ENCODE results near the gene CTIF.

The CTIF gene

DNA sequence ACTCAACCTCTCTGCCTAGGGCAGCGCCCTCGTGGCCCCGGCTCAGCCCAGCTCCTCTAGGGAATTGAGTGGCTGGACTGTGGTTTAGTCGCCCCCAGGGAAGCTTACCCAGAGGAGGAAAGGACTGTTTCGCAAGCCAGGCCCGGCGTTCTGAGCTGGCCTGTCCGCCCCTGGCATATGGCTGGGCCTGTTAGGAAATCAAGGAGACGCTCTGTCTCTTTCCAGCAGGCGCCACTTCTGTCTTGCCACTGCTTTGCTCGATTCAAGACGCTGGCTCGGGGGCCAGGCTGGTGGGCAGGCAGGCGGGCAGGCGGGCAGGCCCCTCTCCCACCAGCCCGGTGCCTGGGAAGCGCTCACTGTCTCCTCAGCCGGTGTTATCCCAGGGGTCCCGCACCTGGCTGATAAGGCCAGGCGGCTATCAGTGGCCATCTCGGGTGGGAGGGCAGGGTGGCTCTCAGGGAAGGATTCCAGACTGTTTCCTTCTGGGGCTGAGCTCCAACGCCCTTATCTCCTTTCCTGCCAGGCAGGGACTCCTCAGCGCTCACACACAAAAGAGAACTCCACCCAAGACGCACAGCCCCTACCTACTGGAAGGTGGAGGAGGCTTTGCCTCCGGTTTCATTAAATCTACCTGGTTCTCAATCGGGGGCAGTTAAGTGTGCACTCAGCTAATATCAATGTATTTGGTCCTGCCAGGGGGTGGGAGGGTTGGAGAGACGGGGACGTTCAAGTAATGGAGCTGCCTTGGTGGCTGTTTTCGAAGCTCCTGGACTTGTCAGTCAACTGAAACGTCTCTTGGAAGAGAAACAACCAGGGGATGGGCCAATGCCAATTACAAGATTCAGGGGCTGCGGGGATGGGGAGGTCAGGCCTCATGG is 302.8 kb downstream of the CTIF start:
- no peak for DNase-seq (ENCODE audit: low read depth)
- H3K4me3 ChIP-seq (ENCODE audit: low read depth, low read length) = no peak overlapping the region
- TF ChIP-seq, protein P1, sequence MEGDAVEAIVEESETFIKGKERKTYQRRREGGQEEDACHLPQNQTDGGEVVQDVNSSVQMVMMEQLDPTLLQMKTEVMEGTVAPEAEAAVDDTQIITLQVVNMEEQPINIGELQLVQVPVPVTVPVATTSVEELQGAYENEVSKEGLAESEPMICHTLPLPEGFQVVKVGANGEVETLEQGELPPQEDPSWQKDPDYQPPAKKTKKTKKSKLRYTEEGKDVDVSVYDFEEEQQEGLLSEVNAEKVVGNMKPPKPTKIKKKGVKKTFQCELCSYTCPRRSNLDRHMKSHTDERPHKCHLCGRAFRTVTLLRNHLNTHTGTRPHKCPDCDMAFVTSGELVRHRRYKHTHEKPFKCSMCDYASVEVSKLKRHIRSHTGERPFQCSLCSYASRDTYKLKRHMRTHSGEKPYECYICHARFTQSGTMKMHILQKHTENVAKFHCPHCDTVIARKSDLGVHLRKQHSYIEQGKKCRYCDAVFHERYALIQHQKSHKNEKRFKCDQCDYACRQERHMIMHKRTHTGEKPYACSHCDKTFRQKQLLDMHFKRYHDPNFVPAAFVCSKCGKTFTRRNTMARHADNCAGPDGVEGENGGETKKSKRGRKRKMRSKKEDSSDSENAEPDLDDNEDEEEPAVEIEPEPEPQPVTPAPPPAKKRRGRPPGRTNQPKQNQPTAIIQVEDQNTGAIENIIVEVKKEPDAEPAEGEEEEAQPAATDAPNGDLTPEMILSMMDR (IDR thresholded peaks at IDR 0.05; ENCODE audit: control insufficient read depth, extremely low read depth, insufficient read depth) = no peak

DNA sequence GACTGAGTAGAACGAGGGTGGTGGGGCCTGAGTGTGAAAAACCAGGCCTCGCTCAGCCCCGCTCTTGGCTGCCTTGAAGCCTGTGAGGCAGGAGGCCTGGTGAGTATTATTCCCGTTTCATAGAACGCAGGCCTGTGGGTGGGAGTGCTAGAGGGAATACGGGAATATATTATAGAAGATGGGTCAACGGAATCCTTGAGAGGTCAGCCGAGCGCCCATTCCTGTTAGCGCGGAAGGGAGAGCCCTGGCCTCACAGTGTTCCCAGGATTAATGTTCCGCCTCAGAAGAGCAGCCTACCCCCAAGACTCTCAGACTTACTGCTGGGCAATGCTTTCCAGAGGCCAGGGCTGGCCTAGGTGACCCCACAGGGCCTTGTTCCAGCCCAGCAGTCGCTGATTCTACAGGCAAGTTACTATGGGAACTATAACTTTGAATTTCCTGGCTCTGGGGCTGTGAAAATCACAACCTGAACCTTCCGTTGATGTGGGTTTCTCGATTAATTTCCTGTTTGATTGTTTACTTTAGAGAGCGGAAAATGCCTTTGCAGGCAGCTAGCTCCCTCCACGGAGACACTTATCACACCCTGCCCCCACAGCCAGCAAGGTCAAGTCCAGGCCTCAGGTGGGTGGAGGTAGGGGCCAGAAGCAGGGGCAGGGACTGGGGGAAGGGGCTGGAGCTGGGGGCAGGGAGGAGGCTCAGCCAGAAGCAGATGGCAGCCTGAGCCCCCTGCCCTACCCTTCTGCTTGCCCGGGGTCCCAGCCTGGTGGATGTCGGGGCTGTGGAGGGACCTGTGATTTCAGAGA is 303.6 kb downstream of the CTIF start:
- H3K4me3 ChIP-seq (ENCODE audit: low read depth, low read length) = no peak overlapping the region

DNA sequence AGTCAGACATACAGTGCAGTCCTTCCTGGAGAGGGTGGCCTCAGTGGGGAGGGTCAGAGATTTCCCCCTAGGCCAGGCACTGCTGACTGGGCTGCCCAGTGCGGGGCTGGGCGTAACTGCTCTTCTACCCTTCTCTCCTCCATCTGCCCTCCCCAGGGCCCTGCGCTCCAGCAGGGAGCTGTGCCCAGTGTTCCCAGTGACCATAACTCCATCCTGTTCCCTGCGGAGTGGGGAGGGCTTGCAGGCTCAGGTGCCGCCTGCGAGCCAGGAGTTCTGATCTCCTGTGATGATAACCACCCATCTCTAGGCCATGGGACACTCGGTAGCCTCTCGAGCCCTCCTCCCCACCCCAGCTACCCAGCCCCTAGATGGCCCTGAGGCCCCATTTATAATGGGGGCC is 304.3 kb downstream of the CTIF start:
- no peak overlapping the region for H3K4me3 ChIP-seq (ENCODE audit: low read depth, low read length)
- DNase-seq (ENCODE audit: low read depth) = no peak
- TF ChIP-seq, protein P1 (IDR thresholded peaks at IDR 0.05; ENCODE audit: control insufficient read depth, extremely low read depth, insufficient read depth) = no peak

More for the DNA sequence above, 303.6 kb downstream of the CTIF start:
- DNase-seq (ENCODE audit: low read depth) = peak; percentile 21
- TF ChIP-seq, protein P1 (IDR thresholded peaks at IDR 0.05; ENCODE audit: control insufficient read depth, extremely low read depth, insufficient read depth) = no peak

DNA sequence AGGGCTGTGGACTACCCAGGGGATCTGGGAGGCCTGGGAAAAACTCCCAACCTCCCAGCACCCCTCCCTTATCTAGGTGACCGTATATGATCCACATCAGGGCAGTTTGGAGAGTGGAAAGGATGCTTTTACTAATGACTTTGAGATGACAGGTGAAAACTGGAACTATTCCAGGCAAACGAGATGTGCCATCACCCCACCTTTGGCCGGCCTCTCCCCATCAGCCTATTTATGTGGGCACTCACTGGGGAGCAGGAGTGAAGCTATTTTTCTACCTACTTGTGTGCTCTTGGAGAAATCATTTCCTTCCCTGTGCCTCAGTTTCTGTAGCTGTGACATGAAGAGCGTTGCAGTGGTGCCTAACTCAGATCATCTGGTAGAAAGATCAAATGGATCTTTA is 304.8 kb downstream of the CTIF start:
- no peak for DNase-seq (ENCODE audit: low read depth)
- H3K4me3 ChIP-seq (ENCODE audit: low read depth, low read length) = no peak overlapping the region
- TF ChIP-seq, protein P1 (IDR thresholded peaks at IDR 0.05; ENCODE audit: control insufficient read depth, extremely low read depth, insufficient read depth) = no peak

DNA sequence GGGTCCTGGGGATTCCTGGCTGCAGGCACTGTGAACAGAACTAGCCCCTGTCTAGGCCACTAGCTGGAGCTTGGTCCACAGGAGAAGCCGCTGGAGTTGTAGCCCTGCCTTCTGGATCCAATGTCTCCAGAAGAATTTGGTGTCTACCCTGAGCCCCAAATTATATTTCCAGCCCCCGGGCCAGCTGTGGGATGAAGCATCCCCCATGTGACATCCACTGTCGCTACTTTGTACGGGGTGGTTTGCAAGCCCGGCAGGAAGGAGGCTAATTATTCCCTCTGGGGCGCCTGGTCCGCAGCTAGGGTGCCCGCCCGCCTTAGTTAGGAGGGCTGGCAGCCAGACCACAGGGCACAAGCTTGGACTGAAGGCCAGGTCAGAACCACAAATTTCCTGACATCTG is 305.4 kb downstream of the CTIF start:
- TF ChIP-seq, protein P1 (IDR thresholded peaks at IDR 0.05; ENCODE audit: control insufficient read depth, extremely low read depth, insufficient read depth) = no peak
- H3K4me3 ChIP-seq (ENCODE audit: low read depth, low read length) = no peak overlapping the region
- no peak for DNase-seq (ENCODE audit: low read depth)

DNA sequence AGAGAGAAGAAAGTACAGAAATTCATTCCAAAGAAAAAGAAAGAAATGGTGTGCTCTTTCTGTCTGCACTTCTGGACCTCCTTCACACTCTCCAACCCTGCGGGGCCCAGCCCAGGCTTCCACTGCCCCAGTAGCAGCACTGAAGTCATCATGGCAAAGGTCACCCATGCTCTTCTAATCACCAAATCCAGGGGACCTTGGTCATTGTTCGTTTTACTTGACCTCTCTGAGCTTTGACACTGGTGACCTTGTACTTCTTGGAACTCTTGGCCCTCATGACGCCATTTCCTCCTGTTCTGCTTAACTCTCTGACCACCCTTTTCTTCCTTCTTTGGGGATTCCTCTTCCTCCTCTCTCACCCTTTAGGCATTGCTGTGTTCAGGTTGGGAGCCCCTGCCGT is 306.3 kb downstream of the CTIF start:
- TF ChIP-seq, protein P1 (IDR thresholded peaks at IDR 0.05; ENCODE audit: control insufficient read depth, extremely low read depth, insufficient read depth) = no peak
- no peak for DNase-seq (ENCODE audit: low read depth)
- H3K4me3 ChIP-seq (ENCODE audit: low read depth, low read length) = no peak overlapping the region
